Loucy (cell line): ENCODE data around the gene SPNS1.
A peak's percentile ranks its signal among the peaks of the same experiment; 100 is the strongest.

Experiments used
- H2AFZ ChIP-seq: fragments of 200-600 bp; sonication (generic); 2 replicates; pipeline ENCODE4 v1.6.0; 2016; ENCODE audit warnings: antibody characterized with exemption, mild to moderate bottlenecking, low read length, moderate library complexity
- H3F3A ChIP-seq: fragments of 200-600 bp; 2 replicates; pipeline ENCODE4 v1.6.0; 2016; ENCODE audit warnings: antibody characterized with exemption, low read depth, mild to moderate bottlenecking
- H3K27me3 ChIP-seq: fragments of 200-600 bp; sonication (generic); 2 replicates; pipeline ENCODE4 v1.6.1; 2014; ENCODE audit warnings: low read length, mild to moderate bottlenecking; ENCODE audit not compliant: insufficient read depth, poor library complexity, severe bottlenecking
- H3K36me3 ChIP-seq: fragments of 200-600 bp; sonication (generic); 2 replicates; pipeline ENCODE4 v1.6.1; 2016; ENCODE audit warnings: low read length; ENCODE audit not compliant: insufficient read depth
- H3K4me1 ChIP-seq: fragments of 200-600 bp; sonication (generic); 2 replicates; pipeline ENCODE4 v1.5.1; 2014; ENCODE audit warnings: low read length, mild to moderate bottlenecking; ENCODE audit not compliant: insufficient read depth, poor library complexity, severe bottlenecking
- H3K4me2 ChIP-seq: fragments of 200-600 bp; sonication (generic); 2 replicates; pipeline ENCODE4 v1.6.0; 2014; ENCODE audit warnings: antibody characterized with exemption, low read length, low read depth, mild to moderate bottlenecking; ENCODE audit not compliant: poor library complexity, severe bottlenecking
- H3K4me3 ChIP-seq: fragments of 200-600 bp; sonication (generic); 2 replicates; pipeline ENCODE4 v1.5.1; 2014; ENCODE audit warnings: low read length, mild to moderate bottlenecking, mixed read lengths; ENCODE audit not compliant: poor library complexity, severe bottlenecking
- H3K79me2 ChIP-seq: fragments of 200-600 bp; sonication (generic); 2 replicates; pipeline ENCODE4 v1.6.1; 2014; ENCODE audit warnings: low read length; ENCODE audit not compliant: insufficient read depth
- H3K9ac ChIP-seq: fragments of 200-600 bp; sonication (generic); 2 replicates; pipeline ENCODE4 v1.6.0; 2014; ENCODE audit warnings: mild to moderate bottlenecking, low read depth, low read length, moderate library complexity; ENCODE audit not compliant: poor library complexity, severe bottlenecking
- H3K9me2 ChIP-seq: fragments of 200-600 bp; sonication (generic); replicated peaks from 2 replicates; pipeline ENCODE4 v1.6.1; 2016; ENCODE audit warnings: low read depth, low read length, mixed read lengths
- H3K9me3 ChIP-seq: fragments of 200-600 bp; sonication (generic); 2 replicates; pipeline ENCODE4 v1.6.1; 2014; ENCODE audit warnings: mild to moderate bottlenecking, antibody characterized with exemption, low read length, low read depth; ENCODE audit not compliant: insufficient read depth
- H4K20me1 ChIP-seq: fragments of 200-600 bp; sonication (generic); 2 replicates; pipeline ENCODE4 v1.6.0; 2014; ENCODE audit warnings: antibody characterized with exemption, low read length, mild to moderate bottlenecking; ENCODE audit not compliant: insufficient read depth, poor library complexity, severe bottlenecking
- EZH2phosphoT487 ChIP-seq: fragments of 200-600 bp; IDR thresholded peaks from 2 replicates; pipeline ENCODE4 v1.6.1; 2018; ENCODE audit warnings: antibody characterized with exemption, mild to moderate bottlenecking, moderate library complexity, borderline replicate concordance
- TF ChIP-seq, protein P1 (sequence below): fragments of 200-600 bp; sonication (generic); conservative IDR thresholded peaks from 2 replicates; pipeline ENCODE4 v1.5.1; 2014; ENCODE audit warnings: mild to moderate bottlenecking, antibody characterized with exemption, low read length

The SPNS1 gene

DNA sequence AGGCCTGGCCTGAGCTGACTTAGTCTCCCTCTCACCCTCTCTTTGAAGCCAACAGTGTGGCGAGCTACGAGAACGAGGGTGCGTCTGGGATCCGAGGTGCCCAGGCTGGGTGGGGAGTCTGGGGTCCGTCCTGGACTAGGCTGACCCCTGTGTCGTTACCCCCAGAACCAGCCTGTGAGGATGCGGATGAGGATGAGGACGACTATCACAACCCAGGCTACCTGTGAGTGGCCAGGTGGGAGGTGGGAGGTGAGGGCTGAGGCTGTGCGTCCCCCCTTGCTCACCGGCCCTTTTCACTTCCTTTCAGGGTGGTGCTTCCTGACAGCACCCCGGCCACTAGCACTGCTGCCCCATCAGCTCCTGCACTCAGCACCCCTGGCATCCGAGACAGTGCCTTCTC, 11.9 kb downstream of the SPNS1 start:
- Histone ChIP-seq H3K9me3 (peaks cover 4% of the 10 kb centered on the region; the same call in 1 of the 2 replicates), H4K20me1 (no peaks in the 10 kb centered on the region), H3K9ac (no peak overlapping the region), H3K79me2 (peaks cover 26% of the 10 kb centered on the region), H3K9me2 (no peaks in the 10 kb centered on the region), H3K4me3 (peak overlapping the region; percentile 89), H3K36me3 (no peaks in the 10 kb centered on the region; the same call in 1 of the 2 replicates), H3K27me3 (no peaks in the 10 kb centered on the region), H3F3A (no peaks in the 10 kb centered on the region; the same call in 1 of the 2 replicates), H3K4me2 (peak overlapping the region; percentile 92), H3K4me1 (peaks cover 39% of the 10 kb centered on the region), H2AFZ (no peak overlapping the region)
- no peak for TF ChIP-seq EZH2phosphoT487
- TF ChIP-seq, protein P1, sequence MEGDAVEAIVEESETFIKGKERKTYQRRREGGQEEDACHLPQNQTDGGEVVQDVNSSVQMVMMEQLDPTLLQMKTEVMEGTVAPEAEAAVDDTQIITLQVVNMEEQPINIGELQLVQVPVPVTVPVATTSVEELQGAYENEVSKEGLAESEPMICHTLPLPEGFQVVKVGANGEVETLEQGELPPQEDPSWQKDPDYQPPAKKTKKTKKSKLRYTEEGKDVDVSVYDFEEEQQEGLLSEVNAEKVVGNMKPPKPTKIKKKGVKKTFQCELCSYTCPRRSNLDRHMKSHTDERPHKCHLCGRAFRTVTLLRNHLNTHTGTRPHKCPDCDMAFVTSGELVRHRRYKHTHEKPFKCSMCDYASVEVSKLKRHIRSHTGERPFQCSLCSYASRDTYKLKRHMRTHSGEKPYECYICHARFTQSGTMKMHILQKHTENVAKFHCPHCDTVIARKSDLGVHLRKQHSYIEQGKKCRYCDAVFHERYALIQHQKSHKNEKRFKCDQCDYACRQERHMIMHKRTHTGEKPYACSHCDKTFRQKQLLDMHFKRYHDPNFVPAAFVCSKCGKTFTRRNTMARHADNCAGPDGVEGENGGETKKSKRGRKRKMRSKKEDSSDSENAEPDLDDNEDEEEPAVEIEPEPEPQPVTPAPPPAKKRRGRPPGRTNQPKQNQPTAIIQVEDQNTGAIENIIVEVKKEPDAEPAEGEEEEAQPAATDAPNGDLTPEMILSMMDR: no peak

GRCh38 chr16:28987170-28987853, 12.7 kb downstream of the SPNS1 start:
- Histone ChIP-seq H4K20me1 (no peaks in the 10 kb centered on the region), H3K9ac (no peak overlapping the region), H3K4me3 (no peak overlapping the region), H3K36me3 (no peaks in the 10 kb centered on the region; the same call in 1 of the 2 replicates), H3F3A (no peaks in the 10 kb centered on the region; the same call in 1 of the 2 replicates), H3K79me2 (peaks cover 26% of the 10 kb centered on the region), H3K4me1 (peaks cover 39% of the 10 kb centered on the region), H3K9me2 (no peaks in the 10 kb centered on the region), H3K27me3 (no peaks in the 10 kb centered on the region), H2AFZ (no peak overlapping the region), H3K4me2 (no peak overlapping the region), H3K9me3 (peaks cover 4% of the 10 kb centered on the region; the same call in 1 of the 2 replicates)
- TF ChIP-seq, protein P1: no peak
- TF ChIP-seq EZH2phosphoT487: no peak

DNA sequence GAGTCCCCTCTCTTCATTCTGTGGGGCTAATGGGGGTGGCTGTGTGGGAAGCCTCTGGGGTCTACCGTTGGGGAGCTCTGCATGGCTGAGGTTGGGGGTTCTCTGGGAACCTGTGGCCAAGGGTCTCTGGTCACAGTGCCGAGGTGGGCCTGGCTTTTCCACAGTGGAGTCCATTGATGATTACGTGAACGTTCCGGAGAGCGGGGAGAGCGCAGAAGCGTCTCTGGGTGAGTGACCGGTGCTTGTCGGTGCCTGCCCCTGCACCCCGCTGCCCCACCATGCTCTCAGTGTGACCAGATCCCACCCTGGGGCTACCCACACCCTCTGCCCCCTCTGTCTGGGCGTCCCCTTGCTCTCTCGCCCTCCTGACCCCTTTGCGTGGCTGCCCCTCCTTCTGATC, 14.8 kb downstream of the SPNS1 start:
- H2AFZ ChIP-seq: no peak overlapping the region
- peaks cover 26% of the 10 kb centered on the region for H3K79me2 ChIP-seq
- H3K36me3 ChIP-seq: no peaks in the 10 kb centered on the region; the same call in 1 of the 2 replicates
- peaks cover 4% of the 10 kb centered on the region; the same call in 1 of the 2 replicates for H3K9me3 ChIP-seq
- H3K4me1 ChIP-seq: peaks cover 25% of the 10 kb centered on the region
- H3K9me2 ChIP-seq: no peaks in the 10 kb centered on the region
- no peaks in the 10 kb centered on the region; the same call in 1 of the 2 replicates for H3F3A ChIP-seq
- TF ChIP-seq, protein P1: no peak
- TF ChIP-seq EZH2phosphoT487: no peak
- no peak overlapping the region for H3K9ac ChIP-seq
- H3K27me3 ChIP-seq: no peaks in the 10 kb centered on the region
- H3K4me3 ChIP-seq: no peak overlapping the region
- H4K20me1 ChIP-seq: no peaks in the 10 kb centered on the region
- H3K4me2 ChIP-seq: peak overlapping the region; percentile 8
